Lung microvascular endothelial cell (primary cell): Measurements from ENCODE around the gene JMJD7. TPM values are rescaled to one million over a fixed set of nuclear protein-coding genes. Genes with fewer than 3 reads are reported as not detected.

Experiments used
- DNase-seq, 2 donors: peaks; one replicate each; pipeline versions ENCODE4 v3.0.0 to v3.0.0-alpha.2; 2010; ENCODE audit warnings: low read depth in 2 of 2
- total RNA-seq: library from RNA; depleted of rRNA; stranded (reverse); fragments of >200 nt; gene quantifications from 2 replicates; pipeline ENCODE4 v1.2.1, GENCODE V29; 2014

JMJD7 gene
- total RNA-seq, 1 donor from 2014 or later: 1.8 TPM

GRCh38 chr15:41881920-41882688 lies 54.2 kb downstream of the JMJD7 start:
- DNase-seq: no peak

GRCh38 chr15:41882689-41883483 lies 55.0 kb downstream of the JMJD7 start:
- DNase-seq: no peak

GRCh38 chr15:41883484-41883825 lies 55.6 kb downstream of the JMJD7 start:
- DNase-seq: no peak

GRCh38 chr15:41884458-41884857 lies 56.6 kb downstream of the JMJD7 start:
- no peak for DNase-seq

GRCh38 chr15:41885321-41885720 lies 57.4 kb downstream of the JMJD7 start:
- no peak for DNase-seq

- no peak for DNase-seq
Observed at GRCh38 chr15:41885841-41886240, 57.9 kb downstream of the JMJD7 start.

- DNase-seq: no peak
Observed at GRCh38 chr15:41886741-41887140, 58.8 kb downstream of the JMJD7 start.

GRCh38 chr15:41887161-41887560 lies 59.3 kb downstream of the JMJD7 start:
- DNase-seq: no peak

Other genes starting within 250 kb of the JMJD7 start
- 15.3 and 31.3 TPM in 2 replicates for gene MGA, start 167.7 kb upstream of the JMJD7 start, total RNA-seq
- 7.1 and 8.5 TPM in 2 replicates for gene MAPKBP1, start 53.6 kb upstream of the JMJD7 start, total RNA-seq
- gene PLA2G4B, start 10.8 kb downstream of the JMJD7 start, total RNA-seq: 0.20 and 0.22 TPM in 2 replicates
- gene SPTBN5, start 66.0 kb downstream of the JMJD7 start, total RNA-seq: 2.2 and 2.6 TPM in 2 replicates
- gene EHD4, start 144.5 kb downstream of the JMJD7 start, total RNA-seq: 54.6 and 71.7 TPM in 2 replicates
- gene PLA2G4E, start 192.9 kb downstream of the JMJD7 start, total RNA-seq: not detected in 2 replicates